CD4-positive, alpha-beta T cell (primary cell): ENCODE measurements around the gene SCRN1. TPM values are rescaled to one million over a fixed set of nuclear protein-coding genes. Genes with fewer than 3 reads are reported as not detected.

Source experiments
- ATAC-seq: fragments of 200-7000 bp; cut with Tn5 transposase; one replicate; pipeline ENCODE4 v1.10.0; 2022; ENCODE audit warnings: mild to moderate bottlenecking; ENCODE audit not compliant: poor library complexity
- CTCF ChIA-PET: fragments of 350-600 bp; sonication (Branson Sonifier 250); formaldehyde crosslinking; loops from one replicate; lab custom pipeline; 2021; ENCODE audit warnings: antibody characterized with exemption, inconsistent platforms; lab: Charles Lee
- POLR2A ChIA-PET: fragments of 350-600 bp; sonication (Branson Sonifier 250); formaldehyde crosslinking; loops from one replicate; lab custom pipeline; 2021; ENCODE audit warnings: antibody characterized with exemption, inconsistent platforms; lab: Charles Lee
- DNase-seq, 14 experiments: peaks; one replicate each; pipeline ENCODE4 v3.0.0-alpha.2; 2013 to 2020; ENCODE audit warnings: mixed read lengths in 2 of 14
- H3K27ac ChIP-seq, 2 donors: one replicate each; pipeline versions ENCODE4 v1.5.1 to v1.7.0; 2013; ENCODE audit warnings: low read length in 2 of 2, low read depth in 1 of 2, mild to moderate bottlenecking in 1 of 2
- H3K27me3 ChIP-seq, 2 experiments: 1 replicate in 1 of 2; 2 replicates in 1 of 2; pipeline versions ENCODE4 v1.6.1 to v1.7.0; 2013; ENCODE audit warnings: low read length in 2 of 2, control low read depth in 1 of 2, mild to moderate bottlenecking in 1 of 2, moderate library complexity in 1 of 2; ENCODE audit not compliant: insufficient read depth in 2 of 2, control insufficient read depth in 1 of 2
- H3K36me3 ChIP-seq: one replicate; pipeline ENCODE4 v1.6.1; 2013; ENCODE audit warnings: low read length, control low read depth; ENCODE audit not compliant: insufficient read depth
- H3K4me1 ChIP-seq: one replicate; pipeline ENCODE4 v1.6.1; 2013; ENCODE audit warnings: low read length, control low read depth; ENCODE audit not compliant: insufficient read depth
- H3K4me3 ChIP-seq: one replicate; pipeline ENCODE4 v1.5.1; 2013; ENCODE audit warnings: mild to moderate bottlenecking, low read length, moderate library complexity
- H3K9me3 ChIP-seq, 2 experiments: 1 replicate in 1 of 2; 2 replicates in 1 of 2; pipeline versions ENCODE4 v1.6.1 to v1.7.0; 2013; ENCODE audit warnings: low read length in 2 of 2, mild to moderate bottlenecking in 2 of 2, control low read depth in 1 of 2, moderate library complexity in 1 of 2; ENCODE audit not compliant: control insufficient read depth in 1 of 2, insufficient read depth in 1 of 2
- H3K27ac Mint-ChIP-seq: one replicate; pipeline ENCODE4 v1.8.0; 2020; ENCODE audit warnings: mixed read lengths
- H3K27me3 Mint-ChIP-seq: one replicate; pipeline ENCODE4 v1.8.0; 2021; ENCODE audit warnings: mixed read lengths
- H3K36me3 Mint-ChIP-seq: one replicate; pipeline ENCODE4 v1.8.0; 2021; ENCODE audit warnings: low read depth, mixed read lengths
- H3K4me1 Mint-ChIP-seq: one replicate; pipeline ENCODE4 v1.8.0; 2021; ENCODE audit warnings: low read depth, mixed read lengths
- H3K4me3 Mint-ChIP-seq: one replicate; pipeline ENCODE4 v1.8.0; 2020; ENCODE audit warnings: mild to moderate bottlenecking, mixed read lengths
- H3K9me3 Mint-ChIP-seq: one replicate; pipeline ENCODE4 v1.8.0; 2020; ENCODE audit warnings: mixed read lengths
- CTCF ChIP-seq: fragments of 200-600 bp; IDR thresholded peaks from one replicate; pipeline ENCODE4 v1.8.0; 2022; ENCODE audit warnings: antibody characterized with exemption, mild to moderate bottlenecking
- intact Hi-C, 2 experiments: fragments of 100-400 bp; cut with DNase I in 1 of 2; cut with micrococcal nuclease in 1 of 2; formaldehyde crosslinking; loops; one replicate each; pipeline versions ENCODE4 v1.15.1 to v1.9.0; 2023 to 2025; cut with DNase I, micrococcal nuclease
- total RNA-seq, 174 experiments: library from RNA in 2 of 174; stranded (reverse) in 2 of 174; gene quantifications; one replicate each; pipeline ENCODE4 v1.2.3 and lab custom pipeline; 2021 to 2026

The SCRN1 gene
- total RNA-seq, 2 experiments from 2014 or later = 2.4 to 3.2 TPM

DNA sequence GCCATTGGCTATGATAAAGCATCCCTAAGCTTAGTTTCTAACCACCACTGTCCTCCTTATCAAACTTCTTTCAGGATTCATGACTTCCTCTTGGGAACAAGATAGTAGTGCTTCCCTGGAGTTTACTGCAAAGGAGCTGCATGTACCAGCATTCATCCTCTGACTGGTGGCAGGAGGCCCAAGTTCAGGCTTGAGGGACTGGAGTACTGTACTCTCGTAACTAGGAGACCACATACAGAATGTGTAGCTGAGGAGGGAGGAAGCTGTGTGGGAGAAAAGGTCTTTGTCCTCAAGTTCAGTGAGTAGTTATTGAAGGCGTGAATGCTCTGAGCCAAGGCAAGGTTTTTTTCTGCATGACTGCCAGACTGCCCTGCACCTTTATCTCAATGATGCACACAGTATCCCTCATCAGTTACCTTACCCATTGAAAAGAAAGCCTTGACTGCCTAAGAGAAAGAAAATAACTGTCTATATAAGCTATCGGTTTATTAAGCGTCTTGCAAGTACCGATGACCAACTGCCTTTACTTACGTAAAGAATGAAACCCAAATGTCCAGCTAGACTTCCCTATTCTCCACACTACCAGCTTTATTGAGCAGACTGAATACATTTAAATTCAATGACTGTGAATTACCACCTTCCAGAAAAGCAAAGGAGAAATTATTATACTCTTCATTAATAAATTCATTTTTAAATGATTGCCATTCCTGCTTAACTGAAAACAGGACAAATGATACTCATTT lies 12.8 kb downstream of the SCRN1 start:
- H3K27me3 Mint-ChIP-seq = peaks cover 20% of the 10 kb centered on the region
- intact Hi-C loops = no loop called here
- H3K27ac ChIP-seq = no peak overlapping the region

GRCh38 chr7:29976266-29976665 lies 13.3 kb downstream of the SCRN1 start:
- Histone ChIP-seq H3K27ac (no peak overlapping the region), H3K4me3 (no peak overlapping the region), H3K4me1 (no peaks in the 10 kb centered on the region), H3K27me3 (no peaks in the 10 kb centered on the region), H3K36me3 (no peaks in the 10 kb centered on the region), H3K9me3 (no peaks in the 10 kb centered on the region)
- Mint-ChIP-seq H3K4me1 (peaks cover 13% of the 10 kb centered on the region), H3K27ac (no peak overlapping the region), H3K27me3 (peaks cover 15% of the 10 kb centered on the region), H3K36me3 (no peaks in the 10 kb centered on the region), H3K4me3 (no peak overlapping the region), H3K9me3 (no peaks in the 10 kb centered on the region)
- CTCF ChIA-PET = no interaction called here
- POLR2A ChIA-PET = no interaction called here
- DNase-seq (no peak), ATAC-seq (no peak)
- TF ChIP-seq CTCF = no peak
- intact Hi-C loops = no loop called here

More for the DNA sequence above, 12.8 kb downstream of the SCRN1 start:
- no peak for DNase-seq
- Mint-ChIP-seq H3K36me3 (no peaks in the 10 kb centered on the region), H3K27ac (no peak overlapping the region), H3K4me3 (no peak overlapping the region), H3K4me1 (peaks cover 13% of the 10 kb centered on the region), H3K9me3 (no peaks in the 10 kb centered on the region)
- Histone ChIP-seq H3K36me3 (no peaks in the 10 kb centered on the region), H3K4me3 (no peak overlapping the region), H3K27me3 (no peaks in the 10 kb centered on the region), H3K4me1 (no peaks in the 10 kb centered on the region), H3K9me3 (no peaks in the 10 kb centered on the region)
- ChIA-PET POLR2A (no interaction called here), CTCF (no interaction called here)
- no peak for TF ChIP-seq CTCF
- ATAC-seq = no peak

- Histone ChIP-seq H3K9me3 (no peaks in the 10 kb centered on the region), H3K27me3 (no peaks in the 10 kb centered on the region), H3K4me1 (no peaks in the 10 kb centered on the region), H3K4me3 (no peak overlapping the region), H3K27ac (no peak overlapping the region), H3K36me3 (no peaks in the 10 kb centered on the region)
- no peak for TF ChIP-seq CTCF
- ChIA-PET POLR2A (no interaction called here), CTCF (interaction anchor here (1.2 kb wide), 1 partner anchor 11 kb away, joined by 3 read pairs; no protein-coding TSS in a partner anchor)
- Mint-ChIP-seq H3K27me3 (peaks cover 13% of the 10 kb centered on the region), H3K9me3 (no peaks in the 10 kb centered on the region), H3K27ac (no peak overlapping the region), H3K36me3 (no peaks in the 10 kb centered on the region), H3K4me3 (no peak overlapping the region), H3K4me1 (peaks cover 16% of the 10 kb centered on the region)
- no peak for DNase-seq
- no peak for ATAC-seq
- intact Hi-C loops = no loop called here
Observed at GRCh38 chr7:29975561-29975960, 14.0 kb downstream of the SCRN1 start.
